Measurements from ENCODE around the gene LONP1. TPM values are rescaled to one million over a fixed set of nuclear protein-coding genes. Genes with fewer than 3 reads are reported as not detected.

The LONP1 gene
- polyA plus RNA-seq, 1 of the 3 experiments (the other 2 are of a cell fraction), result 111 TPM

DNA sequence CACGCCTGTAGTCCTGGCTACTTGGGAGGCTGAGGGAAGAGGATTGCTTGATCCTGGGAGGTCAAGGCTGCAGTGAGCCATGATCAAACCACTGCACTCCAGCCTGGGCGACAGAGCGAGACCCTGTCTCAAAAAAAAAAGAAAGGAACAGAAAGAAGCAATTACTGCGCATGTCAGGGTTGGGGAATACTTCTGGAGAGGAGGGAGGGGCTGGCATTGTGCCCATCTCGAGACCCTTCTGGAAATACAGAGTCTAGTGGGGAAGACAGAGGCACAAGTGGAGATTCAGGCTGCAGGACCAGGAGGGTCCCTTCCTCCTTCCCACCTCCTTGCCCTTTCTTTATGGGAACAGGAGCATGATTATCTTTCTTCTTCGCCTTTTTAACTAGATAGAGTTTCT lies 33.8 kb upstream of the LONP1 start:
- Histone ChIP-seq H3K9me2 (no peaks in the 10 kb centered on the region), H3K9ac (no peak overlapping the region), H3K9me3 (no peaks in the 10 kb centered on the region), H2AFZ (ENCODE audit: low read depth) (no peak overlapping the region), H3K27ac (ENCODE audit: low read depth in 2 of 2, low read length in 1 of 2) (no peak overlapping the region), H3K36me3 (replicated peaks in 1 of 2; ENCODE audit: control insufficient read depth in 1 of 2, insufficient read depth in 2 of 2, low read length in 1 of 2) (no peaks in the 10 kb centered on the region), H3K4me3 (ENCODE audit: low read depth in 2 of 2, low read length in 1 of 2) (no peak overlapping the region), H4K20me1 (ENCODE audit: insufficient read depth) (no peaks in the 10 kb centered on the region), H3K4me1 (ENCODE audit: control insufficient read depth in 1 of 2, insufficient read depth in 2 of 2, low read depth in 1 of 2, low read length in 1 of 2) (no peaks in the 10 kb centered on the region), H3K4me2 (no peak overlapping the region), H3K27me3 (ENCODE audit: insufficient read depth) (no peaks in the 10 kb centered on the region; the same call in 1 of the 2 replicates), H3F3A (replicated peaks; ENCODE audit: insufficient read depth) (no peaks in the 10 kb centered on the region), H3K79me2 (ENCODE audit: insufficient read depth) (no peaks in the 10 kb centered on the region)
- ChIA-PET CTCF (interaction anchor here (0.6 to 1.2 kb wide), 2 partner anchors 34 to 440 kb away, joined by 3 read pairs; partner anchors contain the start of genes CATSPERD and LONP1), POLR2A (no interaction called here)
- WGBS (ENCODE audit: low lambda C conversion rate), result 42% methylated on average over 6 of the region's 6 CpGs
- TF ChIP-seq TEAD4 (IDR thresholded peaks at IDR 0.05; ENCODE audit: borderline replicate concordance, insufficient read depth), result no peak
- no peak for TF ChIP-seq FOSL2 (IDR thresholded peaks at IDR 0.05; ENCODE audit: borderline replicate concordance, low read depth)
- no peak for TF ChIP-seq RCOR1 (IDR thresholded peaks at IDR 0.05; ENCODE audit: low read length)
- TF ChIP-seq JUND (IDR thresholded peaks at IDR 0.05), result no peak
- TF ChIP-seq YY1 (IDR thresholded peaks at IDR 0.05; ENCODE audit: low read depth), result no peak
- no peak for TF ChIP-seq EZH2phosphoT487 (IDR thresholded peaks at IDR 0.05; ENCODE audit: borderline replicate concordance, low read depth)
- TF ChIP-seq TAF1 (IDR thresholded peaks at IDR 0.05; ENCODE audit: borderline replicate concordance, low read depth, low read length), result no peak
- no peak for TF ChIP-seq RAD21 (IDR thresholded peaks at IDR 0.05; ENCODE audit: low read length)
- TF ChIP-seq REST (IDR thresholded peaks at IDR 0.05; ENCODE audit: low read depth, low read length), result no peak
- no peak for DNase-seq

- no peaks in the 10 kb centered on the region for H3K9me3 ChIP-seq
- H3K9me2 ChIP-seq, result no peaks in the 10 kb centered on the region
- ChIA-PET POLR2A (no interaction called here), CTCF (no interaction called here)
- H3K4me2 ChIP-seq, result no peak overlapping the region
- no peaks in the 10 kb centered on the region for H3F3A ChIP-seq (replicated peaks; ENCODE audit: insufficient read depth)
- H2AFZ ChIP-seq (ENCODE audit: low read depth), result no peak overlapping the region
- H3K4me3 ChIP-seq (ENCODE audit: low read depth in 2 of 2, low read length in 1 of 2), result no peak overlapping the region
- no peak for TF ChIP-seq PBX3 (IDR thresholded peaks at IDR 0.05)
- TF ChIP-seq FOXM1 (IDR thresholded peaks at IDR 0.05; ENCODE audit: low read depth), result no peak
- TF ChIP-seq MEF2A (IDR thresholded peaks at IDR 0.05; ENCODE audit: borderline replicate concordance, low read depth), result no peak
- TF ChIP-seq TAF1 (IDR thresholded peaks at IDR 0.05; ENCODE audit: borderline replicate concordance, low read depth, low read length), result no peak
- no peaks in the 10 kb centered on the region for H4K20me1 ChIP-seq (ENCODE audit: insufficient read depth)
- H3K79me2 ChIP-seq (ENCODE audit: insufficient read depth), result no peaks in the 10 kb centered on the region
- 71% methylated on average over 7 of the region's 7 CpGs for WGBS (ENCODE audit: low lambda C conversion rate)
- no peak overlapping the region for H3K27ac ChIP-seq (ENCODE audit: low read depth in 2 of 2, low read length in 1 of 2)
- no peak for DNase-seq
- no peaks in the 10 kb centered on the region for H3K36me3 ChIP-seq (replicated peaks in 1 of 2; ENCODE audit: control insufficient read depth in 1 of 2, insufficient read depth in 2 of 2, low read length in 1 of 2)
- H3K4me1 ChIP-seq (ENCODE audit: control insufficient read depth in 1 of 2, insufficient read depth in 2 of 2, low read depth in 1 of 2, low read length in 1 of 2), result no peaks in the 10 kb centered on the region
- H3K27me3 ChIP-seq (ENCODE audit: insufficient read depth), result no peaks in the 10 kb centered on the region; the same call in 1 of the 2 replicates
- no peak overlapping the region for H3K9ac ChIP-seq
Measured at GRCh38 chr19:5751709-5752108, 31.8 kb upstream of the LONP1 start.
